Mesenchymal stem cell (in vitro differentiated cells and primary cell): Measurements from ENCODE around the gene FAM167B.

Experiments
- DNase-seq: peaks from one replicate; pipeline ENCODE4 v3.0.0-alpha.2; 2013
- H2AFZ ChIP-seq: one replicate; pipeline ENCODE4 v1.6.1; 2013; ENCODE audit warnings: low read depth, mild to moderate bottlenecking, control low read depth, inconsistent platforms, low read length, moderate library complexity
- H2AK5ac ChIP-seq: 2 replicates; pipeline ENCODE4 v1.6.1; 2013; ENCODE audit warnings: low read length, moderate library complexity, mild to moderate bottlenecking, inconsistent platforms; ENCODE audit not compliant: severe bottlenecking
- H2BK120ac ChIP-seq: one replicate; pipeline ENCODE4 v1.6.1; 2013; ENCODE audit warnings: low read depth, mild to moderate bottlenecking, inconsistent platforms, low read length, moderate library complexity
- H2BK12ac ChIP-seq, 2 experiments: one replicate each; pipeline ENCODE4 v1.6.1; 2013; ENCODE audit warnings: inconsistent platforms in 2 of 2, low read length in 2 of 2, mild to moderate bottlenecking in 2 of 2, moderate library complexity in 2 of 2, control low read depth in 1 of 2
- H2BK15ac ChIP-seq: one replicate; pipeline ENCODE4 v1.6.1; 2013; ENCODE audit warnings: mild to moderate bottlenecking, low read depth, inconsistent platforms; ENCODE audit not compliant: poor library complexity, severe bottlenecking
- H2BK5ac ChIP-seq: 2 replicates; pipeline ENCODE4 v1.6.1; 2013; ENCODE audit warnings: low read depth, mild to moderate bottlenecking, low read length, control low read depth, inconsistent platforms; ENCODE audit not compliant: poor library complexity, severe bottlenecking
- H3K14ac ChIP-seq, 2 experiments: one replicate each; pipeline ENCODE4 v1.6.1; 2013; ENCODE audit warnings: inconsistent platforms in 2 of 2, low read length in 2 of 2, control low read depth in 1 of 2, mild to moderate bottlenecking in 1 of 2, moderate library complexity in 1 of 2
- H3K18ac ChIP-seq, 2 experiments: one replicate each; pipeline ENCODE4 v1.6.1; 2013; ENCODE audit warnings: inconsistent platforms in 2 of 2, low read length in 2 of 2, control low read depth in 1 of 2, low read depth in 1 of 2, mild to moderate bottlenecking in 1 of 2
- H3K23ac ChIP-seq, 2 experiments: one replicate each; pipeline ENCODE4 v1.6.1; 2013; ENCODE audit warnings: inconsistent platforms in 2 of 2, low read length in 2 of 2, mild to moderate bottlenecking in 2 of 2, moderate library complexity in 2 of 2, control low read depth in 1 of 2
- H3K27ac ChIP-seq: 2 replicates; pipeline ENCODE4 v1.5.1; 2013; ENCODE audit warnings: mild to moderate bottlenecking, moderate library complexity, low read length, control low read depth, inconsistent platforms; ENCODE audit not compliant: poor library complexity, severe bottlenecking
- H3K27me3 ChIP-seq, 2 experiments: 2 replicates each; pipeline versions ENCODE4 v1.6.1 to v1.7.0; 2013; ENCODE audit warnings: low read length in 2 of 2, mild to moderate bottlenecking in 2 of 2, moderate library complexity in 2 of 2, control low read depth in 1 of 2, inconsistent platforms in 1 of 2; ENCODE audit not compliant: control insufficient read depth in 1 of 2, insufficient read depth in 1 of 2
- H3K36me3 ChIP-seq, 2 experiments: 2 replicates each; pipeline versions ENCODE4 v1.6.1 to v1.7.0; 2013; ENCODE audit warnings: low read length in 2 of 2, control low read depth in 1 of 2, inconsistent platforms in 1 of 2, low read depth in 1 of 2, mild to moderate bottlenecking in 1 of 2; ENCODE audit not compliant: insufficient read depth in 2 of 2, control insufficient read depth in 1 of 2
- H3K4ac ChIP-seq, 2 experiments: one replicate each; pipeline ENCODE4 v1.6.1; 2013; ENCODE audit warnings: inconsistent platforms in 2 of 2, low read length in 2 of 2, mild to moderate bottlenecking in 2 of 2, moderate library complexity in 2 of 2, control low read depth in 1 of 2, low read depth in 1 of 2
- H3K4me1 ChIP-seq: 2 replicates; pipeline ENCODE4 v1.6.1; 2013; ENCODE audit warnings: low read depth, low read length, control low read depth; ENCODE audit not compliant: control insufficient read depth, insufficient read depth
- H3K4me2 ChIP-seq: 2 replicates; pipeline ENCODE4 v1.6.1; 2013; ENCODE audit warnings: low read length, mild to moderate bottlenecking, inconsistent platforms; ENCODE audit not compliant: poor library complexity, severe bottlenecking
- H3K4me3 ChIP-seq, 2 experiments: 2 replicates each; pipeline versions ENCODE4 v1.5.1 to v1.7.0; 2013; ENCODE audit warnings: low read length in 2 of 2, mild to moderate bottlenecking in 2 of 2, control low read depth in 1 of 2, low read depth in 1 of 2; ENCODE audit not compliant: insufficient read depth in 1 of 2
- H3K79me1 ChIP-seq: replicated peaks from 2 replicates; pipeline ENCODE4 v1.6.1; 2013; ENCODE audit warnings: mild to moderate bottlenecking, control low read depth, low read length, inconsistent platforms; ENCODE audit not compliant: poor library complexity, severe bottlenecking
- H3K9ac ChIP-seq: 2 replicates; pipeline ENCODE4 v1.7.0; 2013; ENCODE audit warnings: mild to moderate bottlenecking, low read length, moderate library complexity
- H3K9me3 ChIP-seq: 2 replicates; pipeline ENCODE4 v1.7.0; 2013; ENCODE audit warnings: mild to moderate bottlenecking, low read length; ENCODE audit not compliant: control insufficient read depth
- H4K8ac ChIP-seq: one replicate; pipeline ENCODE4 v1.6.1; 2013; ENCODE audit warnings: inconsistent platforms, mild to moderate bottlenecking, low read length, moderate library complexity
- H4K91ac ChIP-seq: one replicate; pipeline ENCODE4 v1.6.1; 2013; ENCODE audit warnings: mild to moderate bottlenecking, low read length, inconsistent platforms
- WGBS: methylation state at CpG from one replicate; pipeline ENCODE4 v1.1.7; 2013; ENCODE audit warnings: mixed read lengths; 5-methylcytosine and 5-hydroxymethylcytosine counted together

FAM167B gene

DNA sequence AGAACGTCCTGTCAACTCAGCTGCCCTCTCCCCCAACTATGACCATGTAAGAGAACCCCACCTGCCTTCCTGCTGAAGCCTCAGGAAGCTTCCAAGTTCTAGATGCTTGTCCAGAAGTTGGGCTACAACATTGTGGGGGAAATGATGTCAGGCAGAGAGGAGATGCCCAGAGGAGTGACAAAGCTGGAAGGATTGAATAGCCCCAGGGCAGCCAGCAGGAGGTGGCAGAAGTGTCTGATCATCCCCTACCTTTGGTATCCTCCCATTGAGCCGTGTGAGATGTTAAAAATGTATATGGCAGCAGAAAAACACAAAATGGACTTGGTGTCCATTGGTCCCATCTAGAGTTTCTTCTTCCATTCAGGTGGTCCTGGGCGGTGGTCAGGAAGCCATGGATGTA is 18.3 kb upstream of the FAM167B start:
- no peak overlapping the region for H3K4me2 ChIP-seq
- H3K4ac ChIP-seq, result no peak overlapping the region
- H4K91ac ChIP-seq, result no peak overlapping the region
- H3K14ac ChIP-seq, result no peak overlapping the region
- H2AFZ ChIP-seq, result no peak overlapping the region
- H3K4me3 ChIP-seq, result no peak overlapping the region
- no peak overlapping the region for H2BK120ac ChIP-seq
- no peaks in the 10 kb centered on the region for H3K9me3 ChIP-seq
- H3K4me1 ChIP-seq, result peaks cover 3% of the 10 kb centered on the region
- no peak overlapping the region for H3K27ac ChIP-seq
- H2AK5ac ChIP-seq, result no peak overlapping the region
- H4K8ac ChIP-seq, result no peak overlapping the region
- H3K18ac ChIP-seq, result no peak overlapping the region
- no peak overlapping the region for H3K23ac ChIP-seq
- DNase-seq, result no peak
- WGBS, result 100% methylated on average over 3 of the region's 3 CpGs
- no peaks in the 10 kb centered on the region for H3K27me3 ChIP-seq
- H3K36me3 ChIP-seq, result peaks cover 65 to 84% of the 10 kb centered on the region in 2 experiments
- no peak overlapping the region for H2BK12ac ChIP-seq
- no peak overlapping the region for H2BK15ac ChIP-seq
- H3K9ac ChIP-seq, result no peak overlapping the region
- peaks cover 29% of the 10 kb centered on the region for H3K79me1 ChIP-seq
- no peak overlapping the region for H2BK5ac ChIP-seq

- H2BK15ac ChIP-seq, result no peak overlapping the region
- peaks cover 55 to 77% of the 10 kb centered on the region in 2 experiments for H3K36me3 ChIP-seq
- no peak overlapping the region for H3K18ac ChIP-seq
- peaks cover 16% of the 10 kb centered on the region for H3K79me1 ChIP-seq
- H2BK12ac ChIP-seq, result no peak overlapping the region
- H3K4me3 ChIP-seq, result no peak overlapping the region
- H4K8ac ChIP-seq, result no peak overlapping the region
- 83% methylated on average over 5 of the region's 5 CpGs for WGBS
- H2BK120ac ChIP-seq, result no peak overlapping the region
- no peak overlapping the region for H3K27ac ChIP-seq
- no peak overlapping the region for H2AFZ ChIP-seq
- no peak overlapping the region for H3K23ac ChIP-seq
- H3K4me2 ChIP-seq, result no peak overlapping the region
- DNase-seq, result no peak
- H3K9me3 ChIP-seq, result no peaks in the 10 kb centered on the region
- H3K27me3 ChIP-seq, result no peaks in the 10 kb centered on the region
- H3K14ac ChIP-seq, result no peak overlapping the region
- H4K91ac ChIP-seq, result no peak overlapping the region
- peaks cover 2% of the 10 kb centered on the region for H3K4me1 ChIP-seq
- no peak overlapping the region for H2BK5ac ChIP-seq
- H3K9ac ChIP-seq, result no peak overlapping the region
- no peak overlapping the region for H3K4ac ChIP-seq
- no peak overlapping the region for H2AK5ac ChIP-seq
Measured at GRCh38 chr1:32231843-32232432, 15.1 kb upstream of the FAM167B start.

DNA sequence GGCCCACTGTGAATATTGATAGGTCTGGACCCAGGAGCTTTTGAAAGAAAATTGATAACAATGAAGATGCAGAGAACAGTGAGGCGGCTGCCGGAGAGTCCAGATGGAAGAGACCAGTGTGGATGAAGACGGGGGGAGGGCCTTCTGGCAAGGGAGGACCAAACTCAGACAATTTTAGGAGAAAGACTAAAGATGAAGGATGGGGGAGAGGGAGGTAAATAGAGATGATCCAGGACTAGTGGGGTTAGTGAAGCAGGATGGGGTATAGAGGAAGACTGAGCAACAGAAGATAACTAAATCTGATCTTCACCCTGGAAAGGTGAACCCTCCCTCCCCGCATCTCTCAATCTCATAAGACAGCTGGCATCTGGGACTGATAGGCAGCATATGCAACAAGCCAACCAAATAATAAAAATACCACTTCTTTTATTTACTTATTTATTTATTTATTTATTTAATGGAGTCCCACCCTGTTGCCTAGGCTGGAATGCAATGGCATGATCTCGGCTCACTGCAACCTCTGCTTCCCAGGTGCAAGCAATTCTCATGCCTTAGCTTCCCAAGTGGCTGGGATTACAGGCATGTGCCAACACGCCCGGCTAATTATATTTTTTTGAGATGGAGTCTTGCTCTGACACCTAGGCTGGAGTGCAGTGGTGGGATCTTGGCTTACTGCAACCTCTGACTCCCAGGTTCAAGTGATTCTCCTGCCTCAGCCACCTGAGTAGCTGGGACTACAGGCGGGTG is 14.3 kb upstream of the FAM167B start:
- Histone ChIP-seq H3K4me2 (no peak overlapping the region), H4K8ac (no peak overlapping the region), H2BK120ac (no peak overlapping the region), H3K36me3 (peaks cover 53 to 69% of the 10 kb centered on the region in 2 experiments), H3K9ac (no peak overlapping the region), H3K14ac (no peak overlapping the region), H3K27ac (no peak overlapping the region), H3K27me3 (no peaks in the 10 kb centered on the region), H3K4me1 (peaks cover 2% of the 10 kb centered on the region), H2BK5ac (no peak overlapping the region), H3K18ac (no peak overlapping the region), H3K23ac (no peak overlapping the region), H4K91ac (no peak overlapping the region), H2AK5ac (no peak overlapping the region), H3K79me1 (peaks cover 13% of the 10 kb centered on the region), H3K4me3 (no peak overlapping the region), H3K4ac (no peak overlapping the region), H2BK15ac (no peak overlapping the region), H2AFZ (no peak overlapping the region), H3K9me3 (no peaks in the 10 kb centered on the region), H2BK12ac (no peak overlapping the region)
- 98% methylated on average over 7 of the region's 8 CpGs for WGBS
- no peak for DNase-seq

GRCh38 chr1:32234792-32235191 is 12.2 kb upstream of the FAM167B start:
- H2AFZ ChIP-seq, result no peak overlapping the region
- 96% methylated on average over 7 of the region's 7 CpGs for WGBS
- no peak overlapping the region for H3K27ac ChIP-seq
- H3K4me3 ChIP-seq, result no peak overlapping the region
- H4K8ac ChIP-seq, result no peak overlapping the region
- no peaks in the 10 kb centered on the region for H3K27me3 ChIP-seq
- H2BK120ac ChIP-seq, result no peak overlapping the region
- peaks cover 36 to 54% of the 10 kb centered on the region in 2 experiments for H3K36me3 ChIP-seq
- no peak overlapping the region for H3K9ac ChIP-seq
- H2BK12ac ChIP-seq, result no peak overlapping the region
- no peak overlapping the region for H2AK5ac ChIP-seq
- H3K79me1 ChIP-seq, result peaks cover 3% of the 10 kb centered on the region
- H3K4me1 ChIP-seq, result peaks cover 5% of the 10 kb centered on the region
- H3K18ac ChIP-seq, result no peak overlapping the region
- H3K23ac ChIP-seq, result no peak overlapping the region
- H3K4me2 ChIP-seq, result no peak overlapping the region
- no peak for DNase-seq
- H3K9me3 ChIP-seq, result no peaks in the 10 kb centered on the region
- no peak overlapping the region for H3K4ac ChIP-seq
- no peak overlapping the region for H2BK15ac ChIP-seq
- no peak overlapping the region for H2BK5ac ChIP-seq
- H3K14ac ChIP-seq, result no peak overlapping the region
- H4K91ac ChIP-seq, result no peak overlapping the region
